ENCODE data around the gene PRDM5.
A peak's percentile ranks its signal among the peaks of the same experiment; 100 is the strongest.
"Not testable (repeated sequence)": the region's sequence is repeated elsewhere in the genome, so short reads cannot be mapped to it uniquely, and the experiment has no call there.

PRDM5 gene

GRCh38 chr4:120741636-120742035, 180.9 kb downstream of the PRDM5 start:
- DNase-seq, result not testable (repeated sequence)

DNA sequence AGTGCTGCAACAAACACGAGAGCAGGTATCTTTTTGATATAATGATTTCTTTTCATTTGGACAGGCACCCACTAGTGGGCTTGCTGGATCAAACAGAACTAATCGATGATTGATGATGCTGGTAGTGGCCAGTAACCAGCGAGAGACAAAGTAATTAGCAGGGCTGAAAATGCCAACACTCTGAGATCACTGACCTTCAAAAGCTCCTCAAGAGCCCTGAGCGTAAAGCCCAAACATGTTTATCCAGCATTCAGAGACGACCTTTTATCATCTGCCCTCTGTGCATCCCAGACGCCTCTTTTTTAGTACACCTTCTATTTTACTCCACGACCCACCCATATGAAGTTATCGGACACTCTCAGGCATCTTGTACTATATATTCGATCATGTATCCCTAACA, 186.2 kb downstream of the PRDM5 start:
- DNase-seq, result no peak

- DNase-seq, result no peak
Observed at GRCh38 chr4:120733968-120734367, 188.6 kb downstream of the PRDM5 start.

- no peak for DNase-seq
Observed at GRCh38 chr4:120733054-120733453, 189.5 kb downstream of the PRDM5 start.

GRCh38 chr4:120731561-120731960, 191.0 kb downstream of the PRDM5 start:
- DNase-seq, result no peak

DNA sequence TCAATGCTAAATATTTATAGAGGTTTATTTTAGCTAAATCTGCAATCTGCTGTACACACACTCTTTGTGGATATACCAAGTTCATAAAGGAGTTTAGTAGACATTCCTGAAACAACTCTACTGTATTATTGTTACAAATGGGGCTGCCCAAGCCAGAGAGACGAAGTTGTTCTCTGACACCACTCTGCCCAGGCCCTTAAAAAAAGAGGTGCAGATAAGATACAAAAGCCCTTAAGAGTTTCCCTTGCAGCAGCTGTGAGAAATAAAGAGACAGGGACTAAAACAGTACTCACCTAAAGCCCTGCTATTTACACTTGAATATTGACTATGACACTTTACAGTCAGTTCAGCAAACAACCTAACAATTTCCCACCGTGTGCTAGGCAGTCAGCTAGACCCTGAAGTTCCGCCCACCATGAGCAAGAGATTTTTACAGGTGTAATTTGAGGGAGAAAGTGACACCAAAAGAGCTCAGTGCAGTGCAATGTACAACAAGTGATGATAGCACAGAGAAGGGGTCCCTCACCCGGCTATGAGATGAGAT, 191.7 kb downstream of the PRDM5 start:
- DNase-seq, result no peak

DNA sequence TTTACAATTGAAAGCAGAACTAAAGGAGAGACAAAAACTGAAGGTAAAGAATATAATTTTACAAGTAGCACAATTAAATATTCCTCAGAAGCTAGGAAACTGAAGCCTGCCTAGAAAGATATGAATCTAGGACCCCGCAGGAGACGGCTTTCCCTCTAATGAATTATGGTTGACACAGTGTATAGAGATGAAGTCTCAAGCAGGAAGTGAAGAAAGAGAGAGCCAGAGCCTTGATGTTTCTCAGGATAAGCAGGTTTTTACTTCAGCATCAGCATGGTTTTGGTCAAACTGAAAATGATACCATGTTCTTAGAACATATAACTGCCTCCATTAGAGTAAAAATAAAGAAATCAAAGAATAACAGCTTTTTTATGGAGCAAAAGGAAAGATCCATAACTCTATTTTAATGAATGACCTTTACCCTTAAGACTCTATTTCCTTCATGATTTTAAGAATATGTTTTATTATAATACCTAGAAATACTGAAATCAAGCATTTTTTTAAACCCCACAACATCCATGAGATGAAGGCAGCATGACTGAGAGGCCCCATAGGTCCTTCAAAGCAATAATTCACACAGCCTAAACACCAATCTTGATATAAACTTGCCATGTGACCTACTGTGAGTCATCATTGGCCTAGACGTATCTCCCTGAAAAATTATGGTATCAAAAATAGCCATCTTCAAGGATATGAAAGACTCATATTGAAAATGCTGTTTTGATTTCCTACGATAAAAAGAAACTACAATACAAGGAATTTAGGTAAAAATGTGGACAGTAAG, 193.4 kb downstream of the PRDM5 start:
- DNase-seq, result no peak

DNA sequence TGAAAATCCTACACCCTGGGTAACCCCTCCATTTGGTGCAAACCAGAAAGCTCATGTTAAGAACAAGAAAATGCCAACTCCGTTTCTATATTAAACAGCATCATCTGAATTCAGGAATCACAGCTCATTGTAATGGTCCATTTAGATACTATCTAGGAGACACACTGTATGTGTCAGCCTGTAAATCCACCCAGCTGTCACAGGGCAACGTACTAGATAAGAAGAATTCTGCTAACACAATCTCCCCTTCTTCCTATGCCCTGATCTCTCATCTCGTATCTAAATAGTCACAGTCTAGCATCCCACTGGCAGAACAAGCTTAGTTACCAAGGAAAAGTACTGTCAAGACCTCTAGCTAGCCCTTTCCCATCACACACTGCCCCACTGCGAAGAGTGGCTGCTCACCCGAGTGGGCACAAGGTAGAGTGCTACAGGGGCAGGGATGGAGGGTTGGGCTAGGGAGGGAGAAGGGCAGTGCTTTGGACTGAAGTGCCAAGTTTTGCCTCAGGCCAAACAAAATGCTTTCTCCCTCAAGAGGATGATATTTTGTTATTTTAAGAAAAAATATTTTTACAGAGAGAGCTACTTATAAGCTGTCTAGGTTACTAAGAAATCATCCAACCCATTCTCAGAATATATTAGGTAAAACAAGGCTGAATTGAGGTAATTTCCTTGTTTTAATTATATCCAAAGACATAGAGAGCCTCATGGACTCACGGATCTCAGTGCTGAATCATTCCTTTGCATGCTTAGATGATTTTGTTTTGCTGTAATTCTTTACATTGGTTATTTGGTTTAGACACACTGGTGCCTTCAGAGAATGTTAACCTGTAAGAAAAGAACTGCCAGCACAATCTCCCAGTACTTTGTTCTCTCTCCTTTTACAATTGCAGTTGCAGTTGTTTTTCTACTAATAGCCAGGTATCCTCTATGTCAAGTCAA, 196.6 kb downstream of the PRDM5 start:
- DNase-seq, result no peak

GRCh38 chr4:120724656-120725055, 197.9 kb downstream of the PRDM5 start:
- DNase-seq, result no peak

GRCh38 chr4:120723986-120724385, 198.5 kb downstream of the PRDM5 start:
- DNase-seq, result no peak

- DNase-seq, result no peak
Observed at GRCh38 chr4:120723105-120723504, 199.4 kb downstream of the PRDM5 start.

GRCh38 chr4:120722655-120723054, 199.9 kb downstream of the PRDM5 start:
- DNase-seq, result no peak

GRCh38 chr4:120720354-120720934, 202.1 kb downstream of the PRDM5 start:
- DNase-seq, result no peak

DNA sequence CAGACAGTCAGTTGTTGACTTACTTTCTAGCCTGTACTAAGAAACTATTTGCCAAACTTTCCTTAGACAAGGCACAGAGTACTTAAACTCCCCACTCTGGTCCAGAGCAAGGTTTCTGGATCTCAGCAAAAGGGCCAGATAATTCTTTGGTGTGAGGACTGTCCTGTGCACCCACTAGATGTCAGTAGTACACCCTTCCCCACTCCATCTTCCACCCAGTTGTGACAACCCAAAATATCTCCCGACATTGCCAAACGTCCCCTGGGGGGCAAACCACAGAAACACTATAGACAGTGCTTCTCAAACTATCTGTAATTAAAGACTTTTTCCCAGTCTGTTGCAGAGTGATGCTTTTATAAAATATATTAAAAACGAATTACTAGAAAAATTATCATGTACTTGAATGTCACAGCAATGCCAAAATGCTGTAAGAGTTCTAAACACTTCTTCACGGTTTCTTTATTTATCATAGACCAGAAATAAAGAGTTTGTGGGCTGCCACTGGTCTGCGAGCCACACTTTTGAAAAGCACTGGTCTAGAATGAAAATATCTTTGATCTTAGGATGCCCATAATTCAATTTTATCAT, 203.5 kb downstream of the PRDM5 start:
- DNase-seq, result peak in 1 of 2 experiments; percentile 34

DNA sequence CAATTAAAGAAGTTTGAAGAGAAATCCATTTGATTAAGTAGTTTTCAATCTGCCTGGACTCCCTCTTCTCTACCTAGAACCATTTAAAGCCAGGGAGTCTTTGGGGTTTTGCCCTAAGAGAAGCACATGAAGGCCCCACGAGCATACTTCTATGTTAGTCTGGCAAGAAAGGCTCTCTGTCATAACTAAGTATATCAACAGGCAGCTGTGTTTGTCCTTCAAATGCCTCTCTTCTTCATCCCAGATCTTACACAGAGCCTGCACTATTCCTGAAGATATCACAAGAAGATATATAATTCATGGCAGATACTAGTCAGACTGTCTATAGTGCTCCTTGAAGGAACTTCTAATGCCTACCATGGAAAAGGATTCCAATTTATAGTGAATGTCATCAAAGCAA, 206.2 kb downstream of the PRDM5 start:
- no peak for DNase-seq

- no peak for DNase-seq
Observed at GRCh38 chr4:120714417-120715010, 208.0 kb downstream of the PRDM5 start.

- DNase-seq, result no peak
Observed at GRCh38 chr4:120709991-120710390, 212.5 kb downstream of the PRDM5 start.

- DNase-seq, result no peak
Observed at GRCh38 chr4:120704538-120704937, 218.0 kb downstream of the PRDM5 start.

GRCh38 chr4:120703908-120704307, 218.6 kb downstream of the PRDM5 start:
- no peak for DNase-seq

- DNase-seq, result no peak
Observed at GRCh38 chr4:120699354-120699753, 223.2 kb downstream of the PRDM5 start.

- peak; percentile 2 to 22 for DNase-seq
Observed at GRCh38 chr4:120694973-120695372, 227.6 kb downstream of the PRDM5 start.

GRCh38 chr4:120693816-120694215, 228.7 kb downstream of the PRDM5 start:
- no peak for DNase-seq

Data from SW 1271 (cell line).